ENCODE results near the gene GATAD2B.
A peak's percentile ranks its signal among the peaks of the same experiment; 100 is the strongest.
"Not testable (repeated sequence)": the region's sequence is repeated elsewhere in the genome, so short reads cannot be mapped to it uniquely, and the experiment has no call there.

The GATAD2B gene

GRCh38 chr1:153882296-153882912 lies 40.4 kb downstream of the GATAD2B start:
- no peak for DNase-seq

- peak; percentile 67 for DNase-seq
These were observed 41.0 kb downstream of the GATAD2B start for GRCh38 chr1:153881751-153882150.

- DNase-seq, result peak; percentile 97
These were observed 41.8 kb downstream of the GATAD2B start for GRCh38 chr1:153880962-153881361.

- no peak for DNase-seq
These were observed 42.7 kb downstream of the GATAD2B start for GRCh38 chr1:153880024-153880423.

- DNase-seq, result no peak
These were observed 45.7 kb downstream of the GATAD2B start for GRCh38 chr1:153877112-153877511.

GRCh38 chr1:153872934-153873333 lies 49.8 kb downstream of the GATAD2B start:
- no peak for DNase-seq

- DNase-seq, result no peak
These were observed 50.4 kb downstream of the GATAD2B start for GRCh38 chr1:153872331-153872730.

GRCh38 chr1:153869486-153869885 lies 53.3 kb downstream of the GATAD2B start:
- DNase-seq, result no peak

- DNase-seq, result peak; percentile 55
These were observed 56.5 kb downstream of the GATAD2B start for GRCh38 chr1:153866045-153866850.

- no peak for DNase-seq
These were observed 62.5 kb downstream of the GATAD2B start for GRCh38 chr1:153860285-153860684.

- no peak for DNase-seq
These were observed 65.3 kb downstream of the GATAD2B start for GRCh38 chr1:153857505-153857904.

GRCh38 chr1:153856763-153857162 lies 66.0 kb downstream of the GATAD2B start:
- DNase-seq, result no peak

GRCh38 chr1:153852170-153852569 lies 70.6 kb downstream of the GATAD2B start:
- DNase-seq, result no peak

- peak; percentile 39 for DNase-seq
These were observed 73.1 kb downstream of the GATAD2B start for GRCh38 chr1:153849487-153850185.

- DNase-seq, result no peak
These were observed 74.0 kb downstream of the GATAD2B start for GRCh38 chr1:153848805-153849204.

- no peak for DNase-seq
These were observed 77.6 kb downstream of the GATAD2B start for GRCh38 chr1:153845158-153845557.

GRCh38 chr1:153844349-153844748 lies 78.4 kb downstream of the GATAD2B start:
- DNase-seq, result not testable (repeated sequence)

- DNase-seq, result no peak
These were observed 80.7 kb downstream of the GATAD2B start for GRCh38 chr1:153842006-153842471.

- DNase-seq, result no peak
These were observed 81.2 kb downstream of the GATAD2B start for GRCh38 chr1:153841463-153841994.

- not testable (repeated sequence) for DNase-seq
These were observed 82.0 kb downstream of the GATAD2B start for GRCh38 chr1:153840774-153841173.

GRCh38 chr1:153833968-153834367 lies 88.8 kb downstream of the GATAD2B start:
- DNase-seq, result not testable (repeated sequence)

- no peak for DNase-seq
These were observed 89.6 kb downstream of the GATAD2B start for GRCh38 chr1:153833171-153833570.

GRCh38 chr1:153832293-153832692 lies 90.5 kb downstream of the GATAD2B start:
- DNase-seq, result no peak

Data from NCI-H82 (cell line).